B cell (primary cell): ENCODE data around the gene GIPC1. TPM values are rescaled to one million over a fixed set of nuclear protein-coding genes. Genes with fewer than 3 reads are reported as not detected.
A peak's percentile ranks its signal among the peaks of the same experiment; 100 is the strongest.

Source experiments
- ATAC-seq: fragments of 200-7000 bp; cut with Tn5 transposase; one replicate; pipeline ENCODE4 v1.10.0; 2021; ENCODE audit warnings: low read depth, mild to moderate bottlenecking, moderate number of reproducible peaks, moderate library complexity
- CTCF ChIA-PET: fragments of 350-600 bp; sonication (Branson Sonifier 250); formaldehyde crosslinking; loops from one replicate; lab custom pipeline; 2021; ENCODE audit warnings: antibody characterized with exemption, inconsistent platforms; lab: Charles Lee
- POLR2A ChIA-PET: fragments of 350-600 bp; sonication (Branson Sonifier 250); formaldehyde crosslinking; loops from one replicate; lab custom pipeline; 2021; ENCODE audit warnings: antibody characterized with exemption; lab: Charles Lee
- DNase-seq: peaks from one replicate; pipeline ENCODE4 v3.0.0; 2013
- H2AFZ ChIP-seq: 2 replicates; pipeline ENCODE4 v1.6.1; 2012; ENCODE audit warnings: mild to moderate bottlenecking, low read depth, low read length; ENCODE audit not compliant: insufficient read depth, poor library complexity, severe bottlenecking
- H3K27ac ChIP-seq, 2 donors: 1 replicate in 1 of 2; 2 replicates in 1 of 2; pipeline ENCODE4 v1.5.1; 2012 to 2013; ENCODE audit warnings: low read length in 2 of 2, mild to moderate bottlenecking in 2 of 2, moderate library complexity in 1 of 2
- H3K27me3 ChIP-seq, 4 experiments: fragments of 200-600 bp in 1 of 4; sonication (generic) in 1 of 4; replicated peaks in 1 of 4; 1 replicate in 2 of 4; 2 replicates in 2 of 4; pipeline versions ENCODE4 v1.6.1 to v1.7.0; 2013 to 2016; ENCODE audit warnings: low read length in 3 of 4, mild to moderate bottlenecking in 2 of 4, mixed read lengths in 1 of 4, moderate library complexity in 1 of 4; ENCODE audit not compliant: insufficient read depth in 4 of 4, control insufficient read depth in 3 of 4; ENCODE audit errors: control extremely low read depth in 1 of 4
- H3K36me3 ChIP-seq, 2 experiments: replicated peaks in 1 of 2; 1 replicate in 1 of 2; 2 replicates in 1 of 2; pipeline versions ENCODE4 v1.6.1 to v1.7.1; 2013; ENCODE audit warnings: low read length in 1 of 2; ENCODE audit not compliant: insufficient read depth in 2 of 2, control insufficient read depth in 1 of 2; ENCODE audit errors: control extremely low read depth in 1 of 2, extremely low read depth in 1 of 2
- H3K4me1 ChIP-seq, 2 donors: fragments of 200-600 bp in 1 of 2; sonication (generic) in 1 of 2; 1 replicate in 1 of 2; 2 replicates in 1 of 2; pipeline versions ENCODE4 v1.5.1 to v1.6.1; 2013 to 2017; ENCODE audit warnings: low read length in 2 of 2; ENCODE audit not compliant: control insufficient read depth in 2 of 2, insufficient read depth in 2 of 2
- H3K4me2 ChIP-seq: replicated peaks from 2 replicates; pipeline ENCODE3; 2012; ENCODE audit warnings: mild to moderate bottlenecking, low read depth, low read length; ENCODE audit not compliant: poor library complexity, severe bottlenecking
- H3K4me3 ChIP-seq, 5 experiments: fragments of 200-600 bp in 1 of 5; sonication (generic) in 1 of 5; 1 replicate in 3 of 5; 2 replicates in 2 of 5; pipeline versions ENCODE4 v1.5.1 to v1.7.0; 2011 to 2016; ENCODE audit warnings: low read length in 4 of 5, mild to moderate bottlenecking in 4 of 5, low read depth in 2 of 5, control low read depth in 1 of 5, moderate library complexity in 1 of 5; ENCODE audit not compliant: insufficient read depth in 1 of 5; ENCODE audit errors: control extremely low read depth in 1 of 5, extremely low read depth in 1 of 5
- H3K79me2 ChIP-seq: fragments of 200-600 bp; sonication (generic); one replicate; pipeline ENCODE4 v1.6.0; 2016; ENCODE audit warnings: low read length; ENCODE audit not compliant: control insufficient read depth, insufficient read depth
- H3K9ac ChIP-seq: fragments of 200-600 bp; sonication (generic); 2 replicates; pipeline ENCODE4 v1.6.1; 2017; ENCODE audit warnings: mild to moderate bottlenecking, low read length, moderate library complexity
- H3K9me3 ChIP-seq, 3 donors: one replicate each; pipeline versions ENCODE4 v1.6.1 to v1.7.1; 2013; ENCODE audit warnings: low read length in 2 of 3; ENCODE audit not compliant: control insufficient read depth in 2 of 3, insufficient read depth in 1 of 3; ENCODE audit errors: control extremely low read depth in 1 of 3
- H4K20me1 ChIP-seq: 2 replicates; pipeline ENCODE4 v1.6.0; 2012; ENCODE audit warnings: mild to moderate bottlenecking, low read length; ENCODE audit not compliant: insufficient read depth, control insufficient read depth, poor library complexity, severe bottlenecking
- H3K27ac Mint-ChIP-seq: one replicate; pipeline ENCODE4 v1.8.0; 2021; ENCODE audit warnings: mixed read lengths
- H3K27me3 Mint-ChIP-seq: one replicate; pipeline ENCODE4 v1.8.0; 2021; ENCODE audit warnings: mixed read lengths
- H3K4me1 Mint-ChIP-seq: one replicate; pipeline ENCODE4 v1.8.0; 2021; ENCODE audit warnings: mixed read lengths
- H3K4me3 Mint-ChIP-seq: one replicate; pipeline ENCODE4 v1.8.0; 2021; ENCODE audit warnings: mixed read lengths
- H3K9me3 Mint-ChIP-seq: one replicate; pipeline ENCODE4 v1.8.0; 2022; ENCODE audit warnings: mixed read lengths; ENCODE audit not compliant: insufficient read depth
- EZH2 ChIP-seq: IDR thresholded peaks from 2 replicates; pipeline ENCODE4 v1.6.1; 2012; ENCODE audit warnings: borderline replicate concordance, low read depth, mild to moderate bottlenecking, moderate library complexity, low read length; ENCODE audit not compliant: insufficient read depth, poor library complexity, severe bottlenecking
- WGBS: methylation state at CpG from one replicate; pipeline ENCODE4 v1.1.5; 2013; ENCODE audit warnings: missing lambda C conversion rate; ENCODE audit not compliant: insufficient coverage; 5-methylcytosine and 5-hydroxymethylcytosine counted together
- intact Hi-C: fragments of 100-400 bp; cut with micrococcal nuclease; formaldehyde crosslinking; loops from one replicate; pipeline ENCODE4 v1.10.0; 2022
- polyA plus RNA-seq: library from polyadenylated mRNA; depleted of rRNA; stranded (reverse); fragments of >200 nt; gene quantifications from 2 replicates; pipeline ENCODE4 v1.2.3, GENCODE V29; 2012
- total RNA-seq, 2 donors: library from RNA; stranded (reverse); fragments of 120-200 nt in 1 of 2; gene quantifications; 1 replicate in 1 of 2; 2 replicates in 1 of 2; pipeline versions ENCODE4 v1.2.3 to v1.2.4, GENCODE V29; 2013 to 2022
- TF ChIP-seq, protein P1 (sequence below): fragments of 200-600 bp; IDR thresholded peaks from one replicate; pipeline ENCODE4 v1.8.0; 2022; ENCODE audit warnings: antibody characterized with exemption, mild to moderate bottlenecking

GIPC1 gene
- total and polyA plus RNA-seq, 2 donors (not counting 1 experiment from before 2014, with no cell fraction given) = 11.3 to 12.0 TPM

DNA sequence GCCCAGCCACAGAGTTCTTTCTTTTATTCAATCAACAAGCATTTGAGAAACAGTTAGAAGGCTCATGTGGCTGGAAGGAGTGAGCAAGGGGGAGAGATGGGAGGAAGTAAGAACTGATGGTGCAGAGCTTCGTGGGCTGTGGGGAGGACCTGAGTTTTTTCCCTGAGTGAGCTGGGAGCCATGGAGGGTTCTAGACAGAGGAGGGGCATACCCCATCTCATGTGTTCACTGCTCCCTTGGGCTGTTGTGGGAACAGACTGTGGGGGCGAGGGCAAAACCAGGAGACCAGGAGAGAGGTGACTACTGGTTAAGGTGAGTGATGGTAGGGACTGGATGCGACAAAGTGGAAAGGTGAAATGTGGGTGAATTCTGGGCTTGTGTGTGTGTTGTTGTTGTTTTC is 65.2 kb downstream of the GIPC1 start:
- Histone ChIP-seq H4K20me1 (peaks cover 15% of the 10 kb centered on the region), H3K4me2 (no peak overlapping the region), H3K9me3 (peaks cover 0 to 3% (median 0%) of the 10 kb centered on the region in 3 donors), H3K9ac (no peak overlapping the region), H3K27me3 (peaks cover 0 to 3% (median 0%) of the 10 kb centered on the region in 4 experiments), H3K79me2 (peaks cover 27% of the 10 kb centered on the region), H3K4me3 (no peak overlapping the region), H2AFZ (no peak overlapping the region), H3K4me1 (peaks cover 20 to 28% of the 10 kb centered on the region in 2 donors), H3K36me3 (no peaks in the 10 kb centered on the region), H3K27ac (no peak overlapping the region)
- no peaks in the 10 kb centered on the region for H3K9me3 Mint-ChIP-seq
- ChIA-PET CTCF (interaction anchor here (0.6 to 2.2 kb wide), 4 partner anchors 41 to 103 kb away, joined by 3 to 12 read pairs (median 3); no protein-coding TSS in a partner anchor), POLR2A (interaction anchor here (0.7 kb wide), 2 partner anchors 11 to 67 kb away, joined by 3 to 5 read pairs; no protein-coding TSS in a partner anchor)
- H3K4me1 Mint-ChIP-seq = peaks cover 30% of the 10 kb centered on the region
- intact Hi-C loops = no loop called here
- no peaks in the 10 kb centered on the region for H3K27me3 Mint-ChIP-seq
- 52% methylated on average over 2 of the region's 3 CpGs for WGBS
- TF ChIP-seq EZH2 = no peak
- TF ChIP-seq, protein P1, sequence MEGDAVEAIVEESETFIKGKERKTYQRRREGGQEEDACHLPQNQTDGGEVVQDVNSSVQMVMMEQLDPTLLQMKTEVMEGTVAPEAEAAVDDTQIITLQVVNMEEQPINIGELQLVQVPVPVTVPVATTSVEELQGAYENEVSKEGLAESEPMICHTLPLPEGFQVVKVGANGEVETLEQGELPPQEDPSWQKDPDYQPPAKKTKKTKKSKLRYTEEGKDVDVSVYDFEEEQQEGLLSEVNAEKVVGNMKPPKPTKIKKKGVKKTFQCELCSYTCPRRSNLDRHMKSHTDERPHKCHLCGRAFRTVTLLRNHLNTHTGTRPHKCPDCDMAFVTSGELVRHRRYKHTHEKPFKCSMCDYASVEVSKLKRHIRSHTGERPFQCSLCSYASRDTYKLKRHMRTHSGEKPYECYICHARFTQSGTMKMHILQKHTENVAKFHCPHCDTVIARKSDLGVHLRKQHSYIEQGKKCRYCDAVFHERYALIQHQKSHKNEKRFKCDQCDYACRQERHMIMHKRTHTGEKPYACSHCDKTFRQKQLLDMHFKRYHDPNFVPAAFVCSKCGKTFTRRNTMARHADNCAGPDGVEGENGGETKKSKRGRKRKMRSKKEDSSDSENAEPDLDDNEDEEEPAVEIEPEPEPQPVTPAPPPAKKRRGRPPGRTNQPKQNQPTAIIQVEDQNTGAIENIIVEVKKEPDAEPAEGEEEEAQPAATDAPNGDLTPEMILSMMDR = no peak
- peak overlapping the region; percentile 67 for H3K27ac Mint-ChIP-seq
- no peak for DNase-seq
- no peak for ATAC-seq
- peak overlapping the region; percentile 29 for H3K4me3 Mint-ChIP-seq

DNA sequence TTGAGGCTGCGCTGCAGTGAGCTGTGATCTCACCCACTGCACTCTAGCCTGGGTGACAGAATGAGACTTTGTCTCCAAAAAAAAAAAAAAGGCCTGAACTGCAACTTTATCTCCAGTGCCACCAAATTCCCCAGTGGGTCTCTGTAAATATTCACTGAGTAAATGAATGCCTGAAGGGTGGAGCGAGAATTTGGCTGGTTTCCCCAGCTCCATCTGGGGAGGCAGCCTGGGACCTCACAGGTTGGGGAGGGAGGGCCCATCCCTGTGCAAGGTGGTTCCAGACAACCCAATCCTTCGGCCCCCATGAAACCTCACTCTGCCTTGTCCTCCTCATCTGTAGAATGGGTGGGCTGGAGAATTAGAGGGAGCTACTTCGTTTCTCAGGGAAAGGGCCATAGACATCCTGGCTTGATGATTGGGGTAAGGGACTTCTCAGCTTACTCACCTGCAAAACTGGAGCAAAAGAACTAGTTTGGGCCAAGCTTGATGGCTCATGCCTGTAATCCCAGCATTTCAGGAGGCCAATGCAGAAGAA is 67.0 kb downstream of the GIPC1 start:
- WGBS = 100% methylated on average over 1 of the region's 4 CpGs
- Histone ChIP-seq H3K27ac (no peak overlapping the region), H3K79me2 (peaks cover 9% of the 10 kb centered on the region), H2AFZ (no peak overlapping the region), H3K4me3 (no peak overlapping the region), H3K9ac (no peak overlapping the region), H3K4me1 (peaks cover 10 to 19% of the 10 kb centered on the region in 2 donors), H4K20me1 (no peaks in the 10 kb centered on the region), H3K4me2 (no peak overlapping the region), H3K36me3 (no peaks in the 10 kb centered on the region), H3K27me3 (peaks cover 0 to 3% (median 0%) of the 10 kb centered on the region in 4 experiments), H3K9me3 (peaks cover 0 to 3% (median 0%) of the 10 kb centered on the region in 3 donors)
- Mint-ChIP-seq H3K4me1 (peaks cover 17% of the 10 kb centered on the region), H3K9me3 (no peaks in the 10 kb centered on the region), H3K4me3 (no peak overlapping the region), H3K27me3 (no peaks in the 10 kb centered on the region), H3K27ac (no peak overlapping the region)
- ChIA-PET POLR2A (no interaction called here), CTCF (interaction anchor here (1.0 to 2.1 kb wide), 4 partner anchors 22 to 80 kb away, joined by 3 to 10 read pairs (median 4); no protein-coding TSS in a partner anchor)
- intact Hi-C loops = no loop called here
- no peak for TF ChIP-seq EZH2
- TF ChIP-seq, protein P1 = no peak
- ATAC-seq = no peak
- DNase-seq = no peak
